HG03457 (cell line): ENCODE measurements around the gene OBP2B.

Experiments used
- ATAC-seq: cut with Tn5 transposase; IDR thresholded peaks from one replicate; pipeline ENCODE4 v1.9.1; 2021; ENCODE audit warnings: moderate number of reproducible peaks; ENCODE audit not compliant: unreplicated experiment

The OBP2B gene

GRCh38 chr9:133202688-133203453, 6.2 kb downstream of the OBP2B start:
- ATAC-seq, result no peak

- no peak for ATAC-seq
These were observed 6.9 kb downstream of the OBP2B start for GRCh38 chr9:133202145-133202513.

- no peak for ATAC-seq
These were observed 7.5 kb downstream of the OBP2B start for GRCh38 chr9:133201424-133202144.

DNA sequence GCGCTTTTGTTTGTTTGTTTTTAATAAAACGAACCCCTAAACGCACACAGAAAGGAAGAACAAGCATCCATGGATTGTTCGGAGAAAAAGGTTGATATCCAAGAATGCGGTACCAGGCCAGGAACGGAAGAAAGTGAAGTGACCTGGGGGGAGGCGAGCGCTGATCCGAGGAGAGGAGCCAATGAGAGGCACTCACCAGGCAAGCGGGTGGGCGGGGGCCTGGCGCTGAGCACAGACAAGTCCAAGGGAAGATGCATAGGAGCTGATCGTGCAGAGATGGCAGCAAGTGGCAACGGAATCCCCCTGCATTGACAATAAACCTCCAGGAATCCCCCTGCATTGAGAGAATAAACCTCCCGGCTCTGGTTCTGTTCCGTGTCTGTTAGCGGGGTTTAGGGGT, 8.4 kb downstream of the OBP2B start:
- ATAC-seq, result no peak

DNA sequence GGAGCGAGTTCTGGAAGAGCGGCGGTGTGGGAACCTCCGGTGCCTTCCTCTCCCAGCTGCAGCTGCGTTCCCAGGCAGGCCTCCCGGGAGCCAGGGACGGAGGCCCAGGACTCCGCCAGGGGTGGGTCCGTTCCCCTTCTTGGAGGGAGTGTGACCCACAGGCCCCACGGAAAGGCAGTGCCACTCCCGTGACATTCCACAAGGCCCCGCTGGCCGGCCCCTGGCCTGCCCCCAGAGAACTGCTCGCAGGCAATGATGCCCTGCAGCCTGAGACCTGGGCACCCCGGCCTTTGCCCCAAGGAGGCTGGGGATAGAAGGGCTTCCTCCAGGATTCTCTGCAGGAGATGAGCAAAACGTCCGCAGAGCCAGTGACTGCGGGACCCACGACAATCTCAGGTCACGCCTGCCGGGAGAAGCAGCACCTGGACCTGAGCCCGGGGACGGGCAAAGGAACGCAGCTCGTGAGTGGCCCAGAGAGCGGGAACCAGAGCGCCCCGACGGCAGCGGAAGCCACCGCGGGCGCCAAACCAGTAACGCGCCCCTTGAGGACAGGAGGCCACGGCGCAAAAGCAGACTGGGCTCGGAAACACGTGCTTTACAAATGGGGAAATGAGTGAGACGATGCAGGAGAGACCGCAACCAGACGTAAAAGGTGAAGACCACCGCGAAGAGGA, 9.3 kb downstream of the OBP2B start:
- ATAC-seq, result no peak

- no peak for ATAC-seq
These were observed 14.0 kb downstream of the OBP2B start for GRCh38 chr9:133195029-133195428.

DNA sequence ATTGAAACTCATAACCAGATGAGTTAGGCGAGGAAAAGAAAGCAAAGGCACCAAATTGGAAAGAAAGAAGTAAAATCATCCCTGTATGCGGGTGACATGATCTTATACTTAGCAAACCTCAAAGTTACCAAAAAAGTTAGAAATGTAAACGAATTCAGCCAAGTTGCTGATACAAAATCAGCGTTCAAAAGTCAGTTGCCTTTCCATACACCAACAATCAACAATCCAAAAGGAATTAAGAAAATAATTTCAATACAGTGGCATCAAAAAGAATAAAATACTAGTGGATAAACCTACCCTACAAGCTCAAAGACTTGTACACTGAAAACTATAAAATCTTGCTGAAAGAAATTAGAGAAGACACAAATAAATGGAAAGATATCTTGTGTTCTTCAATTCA, 14.5 kb downstream of the OBP2B start:
- ATAC-seq, result no peak

DNA sequence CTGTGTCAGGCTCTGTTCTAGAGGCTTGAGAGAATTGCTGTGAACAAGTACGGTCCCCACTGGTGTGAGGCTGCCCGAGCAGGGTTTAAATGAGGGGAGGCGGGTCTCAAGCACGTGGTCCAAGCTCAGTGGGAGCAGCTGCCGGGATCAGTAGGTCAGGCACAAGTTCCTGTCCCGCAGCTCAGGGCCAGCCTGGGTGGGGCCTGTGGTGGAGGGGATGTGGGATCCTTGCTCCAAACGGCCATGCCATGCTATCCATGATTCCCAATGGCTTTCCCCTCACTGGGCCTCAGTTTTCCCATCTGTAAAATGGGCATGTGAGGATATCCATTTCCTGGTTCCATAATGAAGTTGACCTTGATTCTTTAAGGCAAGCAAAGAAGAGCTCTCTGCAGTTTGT, 17.1 kb downstream of the OBP2B start:
- ATAC-seq, result no peak

- no peak for ATAC-seq
These were observed 19.2 kb downstream of the OBP2B start for GRCh38 chr9:133189826-133190225.

- ATAC-seq, result no peak
These were observed 20.2 kb downstream of the OBP2B start for GRCh38 chr9:133188843-133189180.

DNA sequence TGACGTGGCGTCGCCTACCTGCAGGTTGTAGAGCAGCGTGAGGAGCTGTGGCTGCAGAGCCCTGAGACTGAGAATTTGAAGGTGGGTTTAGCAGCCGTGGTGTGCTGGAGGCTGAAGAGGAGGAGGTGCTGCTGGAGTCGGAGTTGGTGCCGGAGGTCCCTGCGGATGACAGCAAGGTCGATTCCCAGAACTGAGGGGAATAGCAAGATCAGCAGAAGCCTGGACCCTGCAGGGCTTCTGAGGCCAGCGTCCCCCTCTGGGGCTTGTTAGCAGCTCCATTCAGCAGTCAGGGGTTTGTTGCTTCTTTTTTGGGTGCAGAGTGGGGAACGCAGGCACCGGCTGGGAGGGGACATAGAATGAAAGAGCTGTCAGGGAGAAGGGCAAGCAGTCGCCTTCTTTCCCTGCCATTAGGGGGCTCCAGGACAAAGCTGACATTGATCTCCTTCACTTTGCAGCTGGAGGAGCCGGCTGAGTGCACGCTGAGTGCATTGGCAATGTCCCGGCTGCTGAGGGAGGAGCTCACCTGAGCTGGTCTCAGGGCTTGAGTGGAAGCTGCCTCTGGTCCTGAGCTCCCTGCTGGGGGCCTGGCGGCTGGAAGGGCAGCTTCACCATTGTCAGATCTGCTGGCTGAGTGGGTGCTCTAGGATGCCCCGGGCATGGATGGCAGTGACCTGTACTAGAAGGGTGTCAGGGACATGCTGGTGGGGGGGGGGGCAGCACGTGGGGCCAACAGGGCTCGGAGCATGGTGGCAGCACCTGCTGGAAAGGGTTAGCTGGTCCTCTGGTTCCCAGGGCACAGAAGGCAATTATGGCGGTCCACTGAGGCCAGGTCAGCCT, 20.8 kb downstream of the OBP2B start:
- no peak for ATAC-seq

DNA sequence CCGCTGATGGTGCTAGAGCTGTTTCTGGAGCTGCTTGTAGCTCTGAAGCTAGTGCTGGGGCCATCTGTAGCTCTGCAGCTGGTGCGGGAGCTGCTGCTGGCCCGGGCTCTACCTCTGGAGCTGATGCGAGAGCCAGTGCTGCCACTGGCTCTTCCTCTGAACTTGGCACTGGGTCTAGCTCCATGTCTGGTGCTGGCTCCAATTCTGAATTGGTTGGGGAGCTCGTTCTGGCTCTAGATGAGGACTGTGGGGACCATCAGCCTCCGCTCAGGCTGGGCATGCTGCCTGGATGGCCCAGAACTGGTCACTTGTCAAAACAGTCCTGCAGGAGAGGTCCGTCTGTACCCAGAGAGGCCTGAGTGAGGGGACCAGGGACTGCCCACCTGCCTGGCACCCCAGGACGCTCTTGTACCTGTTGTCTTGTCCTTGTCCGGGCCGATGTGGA, 21.5 kb downstream of the OBP2B start:
- ATAC-seq, result no peak

DNA sequence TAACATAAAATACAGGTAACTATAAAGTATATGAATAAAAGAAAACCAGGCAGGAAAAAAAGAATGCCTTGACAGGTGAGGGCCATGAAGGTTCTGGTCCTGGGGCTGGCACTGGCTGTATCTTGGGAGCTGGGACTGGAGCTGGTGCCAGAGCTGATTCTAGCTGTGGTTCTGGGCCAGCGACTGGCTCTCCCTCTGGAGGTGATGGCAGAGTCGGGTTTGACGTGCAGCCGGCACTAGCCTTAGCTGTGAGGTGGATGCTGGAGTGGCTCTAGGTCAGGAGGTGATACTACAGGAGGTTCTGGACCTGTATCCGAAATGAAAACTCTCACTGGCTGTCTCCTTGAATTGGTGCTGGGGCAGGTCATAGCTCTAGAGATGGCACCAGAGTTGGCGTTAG, 22.3 kb downstream of the OBP2B start:
- no peak for ATAC-seq

- ATAC-seq, result no peak
These were observed 24.1 kb downstream of the OBP2B start for GRCh38 chr9:133184971-133185370.

DNA sequence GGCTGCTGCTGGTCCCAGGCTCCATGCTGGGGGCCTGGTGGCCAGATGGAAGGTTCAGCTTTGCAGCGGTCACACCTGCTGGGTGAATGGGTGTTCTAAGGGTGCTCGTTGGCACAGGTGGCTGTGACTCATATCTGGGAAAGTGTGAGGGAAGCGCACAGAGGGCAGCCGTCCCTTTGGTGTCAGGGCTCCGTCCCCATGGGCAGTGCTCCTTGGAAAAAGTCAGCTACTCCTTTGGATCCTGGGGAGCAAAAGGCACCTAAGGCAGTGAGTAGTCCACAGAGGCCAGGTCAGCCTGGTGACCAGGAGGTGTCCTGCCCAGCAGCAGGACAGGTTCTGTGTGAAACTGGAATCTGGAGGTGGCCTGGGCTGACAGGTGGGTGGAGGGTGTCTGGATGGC, 26.9 kb downstream of the OBP2B start:
- no peak for ATAC-seq

GRCh38 chr9:133181561-133181960, 27.5 kb downstream of the OBP2B start:
- ATAC-seq, result no peak

- no peak for ATAC-seq
These were observed 28.1 kb downstream of the OBP2B start for GRCh38 chr9:133180953-133181352.

- no peak for ATAC-seq
These were observed 36.0 kb downstream of the OBP2B start for GRCh38 chr9:133173056-133173455.

- ATAC-seq, result no peak
These were observed 37.7 kb downstream of the OBP2B start for GRCh38 chr9:133171161-133171961.

DNA sequence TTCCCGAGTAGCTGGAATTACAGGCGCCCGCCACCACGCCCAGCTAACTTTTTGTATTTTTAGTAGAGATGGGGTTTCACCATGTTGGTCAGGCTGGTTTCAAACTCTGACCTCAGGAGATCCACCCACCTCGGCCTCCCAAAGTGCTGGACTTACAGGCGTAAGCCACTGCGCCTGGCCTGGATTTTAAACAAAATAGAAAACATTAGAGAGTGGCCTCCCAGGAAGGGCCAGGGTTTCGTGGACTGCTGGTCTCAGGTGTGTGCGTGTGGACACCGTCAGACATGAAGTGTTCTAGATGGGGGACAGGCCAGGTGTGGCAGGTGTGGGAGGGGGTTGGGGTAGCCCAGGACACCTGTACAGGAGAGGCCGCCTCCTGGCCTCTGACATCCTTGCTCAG, 38.3 kb downstream of the OBP2B start:
- no peak for ATAC-seq
